Adrenal gland (tissue), 12 donors: ENCODE results near the gene MPEG1. TPM values are rescaled to one million over a fixed set of nuclear protein-coding genes. Genes with fewer than 3 reads are reported as not detected.

Source experiments
- DNase-seq, 7 donors: peaks; one replicate each; pipeline ENCODE4 v3.0.0-alpha.2; 2019 to 2020
- H3K27ac ChIP-seq, 5 donors: fragments of 200-600 bp; sonication (generic) in 4 of 5; 1 replicate in 3 of 5; 2 replicates in 2 of 5; pipeline versions ENCODE4 v1.5.1 to v1.8.0; 2016 to 2020; ENCODE audit warnings: mild to moderate bottlenecking in 1 of 5
- H3K27me3 ChIP-seq: fragments of 200-600 bp; 2 replicates; pipeline ENCODE4 v1.8.0; 2021
- H3K36me3 ChIP-seq, 2 donors: fragments of 200-600 bp; replicated peaks in 1 of 2; 1 replicate in 1 of 2; 2 replicates in 1 of 2; pipeline versions ENCODE4 v1.5.1 to v1.8.0; 2018 to 2022
- H3K4me1 ChIP-seq, 2 donors: fragments of 200-600 bp; replicated peaks in 1 of 2; 1 replicate in 1 of 2; 2 replicates in 1 of 2; pipeline versions ENCODE4 v1.5.1 to v1.8.0; 2018 to 2021
- H3K4me3 ChIP-seq, 4 donors: fragments of 200-600 bp; sonication (generic) in 3 of 4; one replicate each; pipeline ENCODE4 v1.5.1; 2016 to 2018
- H3K9me3 ChIP-seq, 3 donors: fragments of 200-600 bp; sonication (generic) in 1 of 3; replicated peaks in 1 of 3; 1 replicate in 2 of 3; 2 replicates in 1 of 3; pipeline versions ENCODE4 v1.5.1 to v1.8.0; 2016 to 2021
- POLR2A ChIP-seq, 2 donors: fragments of 450-650 bp; IDR thresholded peaks; one replicate each; pipeline ENCODE4 v1.6.1; 2017; ENCODE audit warnings: antibody characterized with exemption in 2 of 2, mild to moderate bottlenecking in 2 of 2, moderate library complexity in 1 of 2
- WGBS, 4 donors: extraction: QIAGEN DNeasy Blood & Tissue Kit in 2 of 4; methylation state at CpG; one replicate each; pipeline versions ENCODE4 v1.1.5 to v1.1.7; 2013 to 2017; 5-methylcytosine and 5-hydroxymethylcytosine counted together
- intact Hi-C, 2 donors: fragments of 100-400 bp; cut with DNase I; formaldehyde crosslinking; loops; one replicate each; pipeline versions ENCODE4 v1.14.1 to v1.15.0; 2022 to 2023
- polyA plus RNA-seq, 3 donors: library from polyadenylated mRNA; stranded (reverse); fragments of 200-250 nt in 2 of 3; fragments of 350-450 nt in 1 of 3; fragmentation: Illumina TruSeq in 1 of 3; extraction: RNeasy Lipid Tissue Mini Kit (QIAGEN cat#74804) in 1 of 3; gene quantifications; one replicate each; pipeline ENCODE4 v1.2.3, GENCODE V29; 2013 to 2014
- total RNA-seq, 9 donors: library from RNA; depleted of rRNA in 4 of 9; stranded (reverse); fragments of >200 nt in 4 of 9; fragments of 120-200 nt in 1 of 9; fragmentation: NEBNext Ultra II Directional in 1 of 9; extraction: Animal tissue kit (Norgen Biotek cat#: 25700) in 1 of 9; gene quantifications; one replicate each; pipeline versions ENCODE4 v1.1.0 to v1.2.4, GENCODE V29; 2013 to 2023
- TF ChIP-seq, protein P1 (sequence below), 6 experiments: fragments of 450-650 bp in 4 of 6; fragments of 200-600 bp in 2 of 6; sonication (generic) in 1 of 6; IDR thresholded peaks; 1 replicate in 5 of 6; 2 replicates in 1 of 6; pipeline versions ENCODE4 v1.5.1 to v1.8.0; 2016 to 2021; ENCODE audit warnings: antibody characterized with exemption in 6 of 6, mild to moderate bottlenecking in 2 of 6, moderate library complexity in 1 of 6
- donor health status: healthy with polysubstance abuse.
- donor health status: Bipolar disorder and iron deficiency.
- donor health status: DM: yes; HTN: yes; CAD: no.
- donor health status: DM: no; HTN: no; CAD: no.
- donor health status: DM: no; HTN: no; CAD: no.
- donor health status: DM: yes; HTN: yes; CAD: no.

MPEG1 gene
- total and polyA plus RNA-seq, 12 donors, result 4.5 to 54.8 (median 24.0) TPM

DNA sequence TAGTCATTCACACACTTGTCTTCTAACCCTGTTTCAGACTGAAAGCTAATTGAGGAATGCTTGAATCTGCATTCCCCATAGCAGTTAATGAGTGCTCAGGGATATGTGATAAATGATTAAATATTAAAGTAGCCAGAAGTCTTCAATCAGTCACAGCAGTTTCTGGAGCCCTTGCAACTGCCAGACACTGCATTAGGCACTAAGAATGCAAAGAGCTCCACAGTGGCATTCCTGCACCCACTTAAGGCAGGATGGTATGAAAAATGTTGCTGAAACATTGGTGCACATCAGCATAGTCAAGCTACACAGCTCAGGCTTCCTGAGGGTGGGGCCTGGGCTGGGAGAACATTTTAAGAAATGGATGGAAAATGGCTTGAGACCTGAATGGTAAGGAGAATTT lies 34.3 kb downstream of the MPEG1 start:
- intact Hi-C loops, result loop anchor here in 1 of 2 donors (10.0 kb wide), 2 partner anchors 246 to 506 kb away; partner anchors contain the start of gene OR5A2
- no peak overlapping the region for H3K27ac ChIP-seq
- no peak for DNase-seq

DNA sequence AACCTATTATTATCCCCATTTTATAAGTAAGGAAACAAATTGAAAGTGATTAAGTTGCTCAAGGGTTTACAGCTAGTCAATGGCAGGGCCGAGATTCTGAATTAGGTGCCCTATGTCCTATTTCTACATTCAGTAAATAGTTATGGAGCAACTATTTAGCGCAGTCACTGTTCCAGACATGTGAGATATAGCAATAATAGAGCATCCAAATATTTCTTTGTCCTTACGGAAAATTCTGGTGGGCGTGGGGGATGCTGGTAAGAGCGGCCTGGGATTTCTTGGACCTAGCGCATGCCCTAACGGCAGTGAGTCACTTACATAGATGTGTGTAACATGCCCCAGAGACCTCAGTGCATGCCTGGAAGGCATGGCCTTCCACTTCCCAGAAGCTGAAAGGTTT lies 36.4 kb downstream of the MPEG1 start:
- intact Hi-C loops, result loop anchor here in 1 of 2 donors (10.0 kb wide), 2 partner anchors 248 to 508 kb away; partner anchors contain the start of gene OR5A2
- H3K4me1 ChIP-seq, result peaks cover 0 to 12% of the 10 kb centered on the region in 2 donors
- 79 to 95% (median 88%) methylated on average over 7 of the region's 7 CpGs for whole genome bisulfite sequencing, 4 donors
- H3K27me3 ChIP-seq, result no peaks in the 10 kb centered on the region
- no peak overlapping the region for H3K27ac ChIP-seq
- H3K4me3 ChIP-seq, result no peak overlapping the region
- no peak for DNase-seq
- H3K36me3 ChIP-seq, result no peaks in the 10 kb centered on the region
- no peaks in the 10 kb centered on the region for H3K9me3 ChIP-seq
- TF ChIP-seq, protein P1, sequence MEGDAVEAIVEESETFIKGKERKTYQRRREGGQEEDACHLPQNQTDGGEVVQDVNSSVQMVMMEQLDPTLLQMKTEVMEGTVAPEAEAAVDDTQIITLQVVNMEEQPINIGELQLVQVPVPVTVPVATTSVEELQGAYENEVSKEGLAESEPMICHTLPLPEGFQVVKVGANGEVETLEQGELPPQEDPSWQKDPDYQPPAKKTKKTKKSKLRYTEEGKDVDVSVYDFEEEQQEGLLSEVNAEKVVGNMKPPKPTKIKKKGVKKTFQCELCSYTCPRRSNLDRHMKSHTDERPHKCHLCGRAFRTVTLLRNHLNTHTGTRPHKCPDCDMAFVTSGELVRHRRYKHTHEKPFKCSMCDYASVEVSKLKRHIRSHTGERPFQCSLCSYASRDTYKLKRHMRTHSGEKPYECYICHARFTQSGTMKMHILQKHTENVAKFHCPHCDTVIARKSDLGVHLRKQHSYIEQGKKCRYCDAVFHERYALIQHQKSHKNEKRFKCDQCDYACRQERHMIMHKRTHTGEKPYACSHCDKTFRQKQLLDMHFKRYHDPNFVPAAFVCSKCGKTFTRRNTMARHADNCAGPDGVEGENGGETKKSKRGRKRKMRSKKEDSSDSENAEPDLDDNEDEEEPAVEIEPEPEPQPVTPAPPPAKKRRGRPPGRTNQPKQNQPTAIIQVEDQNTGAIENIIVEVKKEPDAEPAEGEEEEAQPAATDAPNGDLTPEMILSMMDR (IDR thresholded peaks at IDR 0.05), result no peak
- TF ChIP-seq POLR2A (IDR thresholded peaks at IDR 0.05), result no peak

More for the DNA sequence above, 34.3 kb downstream of the MPEG1 start:
- Histone ChIP-seq H3K4me3 (no peak overlapping the region), H3K4me1 (peaks cover 0 to 5% of the 10 kb centered on the region in 2 donors), H3K27me3 (no peaks in the 10 kb centered on the region), H3K36me3 (peaks cover 0 to 5% of the 10 kb centered on the region in 2 donors), H3K9me3 (no peaks in the 10 kb centered on the region)
- no peak for TF ChIP-seq POLR2A (IDR thresholded peaks at IDR 0.05)
- TF ChIP-seq, protein P1 (IDR thresholded peaks at IDR 0.05), result no peak

DNA sequence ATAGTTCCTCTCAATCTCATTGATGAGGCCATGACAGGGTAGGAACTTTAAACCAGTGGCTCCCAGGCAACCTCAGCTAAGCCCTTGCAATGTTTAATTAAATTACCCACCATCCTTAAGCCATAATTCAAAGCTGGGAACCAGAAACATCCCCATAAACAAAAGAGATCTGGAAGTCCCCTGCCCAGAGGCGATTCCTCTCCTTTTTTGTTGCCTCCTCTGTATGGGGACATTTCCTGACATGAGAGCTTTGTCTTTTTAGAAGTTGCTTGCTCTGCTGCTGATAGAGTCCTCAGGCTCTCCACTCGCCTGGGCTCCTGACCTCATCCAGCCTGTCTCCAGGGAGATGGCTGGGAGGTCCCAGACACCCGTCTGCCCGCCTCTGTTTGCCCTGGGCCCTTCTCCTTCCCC lies 37.6 kb downstream of the MPEG1 start:
- H3K4me1 ChIP-seq, result peaks cover 0 to 12% of the 10 kb centered on the region in 2 donors
- H3K27ac ChIP-seq, result peak overlapping the region in 2 of 5 donors; percentile 52 to 79
- H3K4me3 ChIP-seq, result no peak overlapping the region
- DNase-seq, result no peak
- no peaks in the 10 kb centered on the region for H3K27me3 ChIP-seq
- WGBS, 4 donors, result 63 to 83% (median 73%) methylated on average over 4 of the region's 4 CpGs
- TF ChIP-seq, protein P1 (IDR thresholded peaks at IDR 0.05), result no peak
- no peak for TF ChIP-seq POLR2A (IDR thresholded peaks at IDR 0.05)
- intact Hi-C loops, result loop anchor here in 1 of 2 donors (10.0 kb wide), 2 partner anchors 250 to 510 kb away; partner anchors contain the start of gene OR5A2
- H3K9me3 ChIP-seq, result no peaks in the 10 kb centered on the region
- H3K36me3 ChIP-seq, result no peaks in the 10 kb centered on the region

DNA sequence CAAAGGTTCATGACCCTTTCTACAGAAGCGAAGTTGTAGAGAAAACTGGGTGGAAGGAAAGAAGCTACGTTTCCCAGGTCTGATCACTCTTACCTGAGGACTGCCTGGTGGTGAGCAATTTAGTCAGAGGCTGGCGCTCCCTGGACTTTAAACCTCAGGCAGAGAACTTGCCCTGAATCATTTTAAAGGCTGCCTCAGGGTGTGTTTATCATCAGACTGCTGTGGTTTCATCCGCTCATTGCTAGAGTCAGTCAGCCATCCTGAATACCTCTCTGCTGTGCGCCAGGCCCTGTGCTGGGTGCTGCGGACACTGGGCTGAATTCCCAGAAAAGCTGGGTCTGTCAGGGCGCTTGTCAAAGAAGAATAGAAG lies 38.1 kb downstream of the MPEG1 start:
- WGBS, 4 donors, result 78 to 94% (median 83%) methylated on average over 7 of the region's 7 CpGs
- H3K4me1 ChIP-seq, result peaks cover 0 to 12% of the 10 kb centered on the region in 2 donors
- no peak for DNase-seq
- TF ChIP-seq, protein P1 (IDR thresholded peaks at IDR 0.05), result no peak
- no peak for TF ChIP-seq POLR2A (IDR thresholded peaks at IDR 0.05)
- H3K27ac ChIP-seq, result peak overlapping the region in 2 of 5 donors; percentile 52 to 79
- no peak overlapping the region for H3K4me3 ChIP-seq
- no peaks in the 10 kb centered on the region for H3K36me3 ChIP-seq
- H3K27me3 ChIP-seq, result no peaks in the 10 kb centered on the region
- intact Hi-C loops, result loop anchor here (5.0 to 10.0 kb wide), 4 partner anchors 33 to 510 kb away; partner anchors contain the start of gene OR5A2 (in 1 of the 2)
- H3K9me3 ChIP-seq, result no peaks in the 10 kb centered on the region
